ENCODE measurements around the gene ZMYM1.
A peak's percentile ranks its signal among the peaks of the same experiment; 100 is the strongest.

The ZMYM1 gene

GRCh38 chr1:35032384-35032739, 46.8 kb upstream of the ZMYM1 start:
- H3K36me3 ChIP-seq (ENCODE audit: low read depth): peaks cover 11% of the 10 kb centered on the region; the same call in 1 of the 2 replicates
- H3K4me3 ChIP-seq (ENCODE audit: severe bottlenecking): peak overlapping the region; percentile 67
- H3K27me3 ChIP-seq (ENCODE audit: insufficient read depth, poor library complexity, severe bottlenecking): no peaks in the 10 kb centered on the region
- no peaks in the 10 kb centered on the region for H3K9me3 ChIP-seq (ENCODE audit: severe bottlenecking)
- DNase-seq (ENCODE audit: low spot score): no peak
- TF ChIP-seq CTCF (IDR thresholded peaks at IDR 0.05; ENCODE audit: poor library complexity, severe bottlenecking): no peak
- H3K27ac ChIP-seq (ENCODE audit: poor library complexity, severe bottlenecking): peak overlapping the region; percentile 86
- ATAC-seq (ENCODE audit: low read depth): no peak
- peaks cover 6% of the 10 kb centered on the region for H3K4me1 ChIP-seq (ENCODE audit: insufficient read depth, poor library complexity, severe bottlenecking)

- DNase-seq (ENCODE audit: low spot score): no peak
- Histone ChIP-seq H3K36me3 (ENCODE audit: low read depth) (0 out of 2 replicates have a peak, but pooled peaks cover 5% of the 10 kb centered on the region), H3K4me1 (ENCODE audit: insufficient read depth, poor library complexity, severe bottlenecking) (peaks cover 6% of the 10 kb centered on the region)
These were observed 45.8 kb upstream of the ZMYM1 start for GRCh38 chr1:35033346-35033745.

GRCh38 chr1:35036621-35037020, 42.6 kb upstream of the ZMYM1 start:
- no peaks in the 10 kb centered on the region for H3K4me1 ChIP-seq (ENCODE audit: insufficient read depth, poor library complexity, severe bottlenecking)
- DNase-seq (ENCODE audit: low spot score) (no peak), ATAC-seq (ENCODE audit: low read depth) (no peak)
- H3K9me3 ChIP-seq (ENCODE audit: severe bottlenecking): no peaks in the 10 kb centered on the region
- no peak overlapping the region for H3K4me3 ChIP-seq (ENCODE audit: severe bottlenecking)
- H3K27ac ChIP-seq (ENCODE audit: poor library complexity, severe bottlenecking): no peak overlapping the region
- no peaks in the 10 kb centered on the region for H3K36me3 ChIP-seq (ENCODE audit: low read depth)
- TF ChIP-seq CTCF (IDR thresholded peaks at IDR 0.05; ENCODE audit: poor library complexity, severe bottlenecking): no peak
- no peaks in the 10 kb centered on the region for H3K27me3 ChIP-seq (ENCODE audit: insufficient read depth, poor library complexity, severe bottlenecking)

More at GRCh38 chr1:35033346-35033745, 45.8 kb upstream of the ZMYM1 start:
- Histone ChIP-seq H3K4me3 (ENCODE audit: severe bottlenecking) (no peak overlapping the region), H3K9me3 (ENCODE audit: severe bottlenecking) (no peaks in the 10 kb centered on the region), H3K27me3 (ENCODE audit: insufficient read depth, poor library complexity, severe bottlenecking) (no peaks in the 10 kb centered on the region), H3K27ac (ENCODE audit: poor library complexity, severe bottlenecking) (no peak overlapping the region)
- no peak for TF ChIP-seq CTCF (IDR thresholded peaks at IDR 0.05; ENCODE audit: poor library complexity, severe bottlenecking)
- no peak for ATAC-seq (ENCODE audit: low read depth)

GRCh38 chr1:35037206-35037605, 42.0 kb upstream of the ZMYM1 start:
- no peak overlapping the region for H3K4me3 ChIP-seq (ENCODE audit: severe bottlenecking)
- no peaks in the 10 kb centered on the region for H3K9me3 ChIP-seq (ENCODE audit: severe bottlenecking)
- no peak for TF ChIP-seq CTCF (IDR thresholded peaks at IDR 0.05; ENCODE audit: poor library complexity, severe bottlenecking)
- ATAC-seq (ENCODE audit: low read depth) (no peak), DNase-seq (ENCODE audit: low spot score) (no peak)
- no peaks in the 10 kb centered on the region for H3K36me3 ChIP-seq (ENCODE audit: low read depth)
- no peaks in the 10 kb centered on the region for H3K4me1 ChIP-seq (ENCODE audit: insufficient read depth, poor library complexity, severe bottlenecking)
- no peaks in the 10 kb centered on the region for H3K27me3 ChIP-seq (ENCODE audit: insufficient read depth, poor library complexity, severe bottlenecking)
- no peak overlapping the region for H3K27ac ChIP-seq (ENCODE audit: poor library complexity, severe bottlenecking)

- no peak for TF ChIP-seq CTCF (IDR thresholded peaks at IDR 0.05; ENCODE audit: poor library complexity, severe bottlenecking)
- Histone ChIP-seq H3K9me3 (ENCODE audit: severe bottlenecking) (no peaks in the 10 kb centered on the region), H3K4me3 (ENCODE audit: severe bottlenecking) (no peak overlapping the region), H3K36me3 (ENCODE audit: low read depth) (no peaks in the 10 kb centered on the region), H3K4me1 (ENCODE audit: insufficient read depth, poor library complexity, severe bottlenecking) (no peaks in the 10 kb centered on the region), H3K27me3 (ENCODE audit: insufficient read depth, poor library complexity, severe bottlenecking) (no peaks in the 10 kb centered on the region), H3K27ac (ENCODE audit: poor library complexity, severe bottlenecking) (no peak overlapping the region)
- DNase-seq (ENCODE audit: low spot score) (no peak), ATAC-seq (ENCODE audit: low read depth) (no peak)
These were observed 40.5 kb upstream of the ZMYM1 start for GRCh38 chr1:35038723-35039122.
